IPS-15b (cell line): ENCODE results near the gene CD40.
"Not testable (repeated sequence)": the region's sequence is repeated elsewhere in the genome, so short reads cannot be mapped to it uniquely, and the experiment has no call there.

ENCODE experiments used
- H3K27me3 ChIP-seq: one replicate; pipeline ENCODE4 v1.6.1; 2013; ENCODE audit warnings: low read length; ENCODE audit not compliant: control insufficient read depth, insufficient read depth
- H3K36me3 ChIP-seq: one replicate; pipeline ENCODE4 v1.6.1; 2013; ENCODE audit warnings: low read length; ENCODE audit not compliant: control insufficient read depth, insufficient read depth
- H3K4me1 ChIP-seq: one replicate; pipeline ENCODE4 v1.6.1; 2013; ENCODE audit warnings: mild to moderate bottlenecking, low read length; ENCODE audit not compliant: control insufficient read depth, insufficient read depth
- H3K4me3 ChIP-seq: one replicate; pipeline ENCODE4 v1.5.1; 2013; ENCODE audit warnings: low read depth, low read length
- H3K9ac ChIP-seq: one replicate; pipeline ENCODE4 v1.6.1; 2013; ENCODE audit warnings: low read depth, mild to moderate bottlenecking, low read length
- H3K9me3 ChIP-seq: one replicate; pipeline ENCODE4 v1.6.1; 2013; ENCODE audit warnings: mild to moderate bottlenecking, low read length; ENCODE audit not compliant: control insufficient read depth, insufficient read depth

The CD40 gene

GRCh38 chr20:46083531-46084061 lies 34.5 kb upstream of the CD40 start:
- H3K4me1 ChIP-seq = no peaks in the 10 kb centered on the region
- H3K9me3 ChIP-seq = no peaks in the 10 kb centered on the region
- H3K4me3 ChIP-seq = no peak overlapping the region
- H3K9ac ChIP-seq = no peak overlapping the region
- H3K27me3 ChIP-seq = no peaks in the 10 kb centered on the region
- H3K36me3 ChIP-seq = no peaks in the 10 kb centered on the region

- no peaks in the 10 kb centered on the region for H3K27me3 ChIP-seq
- H3K36me3 ChIP-seq = no peaks in the 10 kb centered on the region
- H3K9ac ChIP-seq = no peak overlapping the region
- H3K9me3 ChIP-seq = no peaks in the 10 kb centered on the region
- no peaks in the 10 kb centered on the region for H3K4me1 ChIP-seq
- no peak overlapping the region for H3K4me3 ChIP-seq
These were observed 33.3 kb upstream of the CD40 start for GRCh38 chr20:46084805-46085178.

- H3K9me3 ChIP-seq = no peaks in the 10 kb centered on the region
- peaks cover 3% of the 10 kb centered on the region for H3K4me1 ChIP-seq
- no peak overlapping the region for H3K4me3 ChIP-seq
- H3K9ac ChIP-seq = no peak overlapping the region
- no peaks in the 10 kb centered on the region for H3K36me3 ChIP-seq
- H3K27me3 ChIP-seq = peaks cover 1% of the 10 kb centered on the region
These were observed 32.8 kb upstream of the CD40 start for GRCh38 chr20:46085179-46085851.

GRCh38 chr20:46087161-46087560 lies 31.0 kb upstream of the CD40 start:
- Histone ChIP-seq H3K9ac (no peak overlapping the region), H3K4me3 (no peak overlapping the region)

GRCh38 chr20:46088409-46089166 lies 29.5 kb upstream of the CD40 start:
- peak overlapping the region; percentile 89 for H3K4me3 ChIP-seq
- no peaks in the 10 kb centered on the region for H3K9me3 ChIP-seq
- H3K36me3 ChIP-seq = no peaks in the 10 kb centered on the region
- peaks cover 17% of the 10 kb centered on the region for H3K27me3 ChIP-seq
- peak overlapping the region; percentile 90 for H3K9ac ChIP-seq
- peaks cover 3% of the 10 kb centered on the region for H3K4me1 ChIP-seq

More at GRCh38 chr20:46087161-46087560, 31.0 kb upstream of the CD40 start:
- H3K4me1 ChIP-seq = peaks cover 3% of the 10 kb centered on the region
- H3K36me3 ChIP-seq = no peaks in the 10 kb centered on the region
- H3K9me3 ChIP-seq = no peaks in the 10 kb centered on the region
- H3K27me3 ChIP-seq = peaks cover 14% of the 10 kb centered on the region

- peak overlapping the region; percentile 90 for H3K9ac ChIP-seq
- no peaks in the 10 kb centered on the region for H3K9me3 ChIP-seq
- H3K4me3 ChIP-seq = peak overlapping the region; percentile 89
- peaks cover 3% of the 10 kb centered on the region for H3K4me1 ChIP-seq
- no peaks in the 10 kb centered on the region for H3K36me3 ChIP-seq
- H3K27me3 ChIP-seq = peaks cover 17% of the 10 kb centered on the region
These were observed 29.0 kb upstream of the CD40 start for GRCh38 chr20:46089167-46089416.

GRCh38 chr20:46089417-46090388 lies 28.4 kb upstream of the CD40 start, which contains the start of gene NCOA5:
Gene NCOA5, minus strand, starts transcription at chr20:46089962. Its CDS starts 10,538 bp downstream, at chr20:46079424.
- no peaks in the 10 kb centered on the region for H3K36me3 ChIP-seq
- peak within 1 kb of the TSS; percentile 90 for H3K9ac ChIP-seq
- H3K27me3 ChIP-seq = peaks cover 17% of the 10 kb centered on the region
- H3K9me3 ChIP-seq = no peaks in the 10 kb centered on the region
- peak within 1 kb of the TSS; percentile 89 for H3K4me3 ChIP-seq
- peaks cover 3% of the 10 kb centered on the region for H3K4me1 ChIP-seq

- not testable (repeated sequence) for H3K36me3 ChIP-seq, H3K9ac ChIP-seq, H3K9me3 ChIP-seq, H3K4me1 ChIP-seq
- peaks cover 17% of the 10 kb centered on the region for H3K27me3 ChIP-seq
- peak overlapping the region; percentile 45 for H3K4me3 ChIP-seq
These were observed 26.2 kb upstream of the CD40 start for GRCh38 chr20:46091622-46092535.

- no peaks in the 10 kb centered on the region for H3K9me3 ChIP-seq
- H3K4me1 ChIP-seq = peaks cover 3% of the 10 kb centered on the region
- no peaks in the 10 kb centered on the region for H3K36me3 ChIP-seq
- H3K27me3 ChIP-seq = peaks cover 20% of the 10 kb centered on the region
- no peak overlapping the region for H3K9ac ChIP-seq
- H3K4me3 ChIP-seq = no peak overlapping the region
These were observed 24.6 kb upstream of the CD40 start for GRCh38 chr20:46093531-46093930.

- H3K36me3 ChIP-seq = no peaks in the 10 kb centered on the region
- H3K4me3 ChIP-seq = peak overlapping the region; percentile 26
- H3K27me3 ChIP-seq = peaks cover 35% of the 10 kb centered on the region
- no peaks in the 10 kb centered on the region for H3K9me3 ChIP-seq
- no peak overlapping the region for H3K9ac ChIP-seq
- H3K4me1 ChIP-seq = no peaks in the 10 kb centered on the region
These were observed 18.4 kb upstream of the CD40 start for GRCh38 chr20:46099491-46100287.
